Thymus (tissue), 11 donors: Measurements from ENCODE around the gene ZNF786. TPM values are rescaled to one million over a fixed set of nuclear protein-coding genes. Genes with fewer than 3 reads are reported as not detected.
"Not testable (repeated sequence)": the region's sequence is repeated elsewhere in the genome, so short reads cannot be mapped to it uniquely, and the experiment has no call there.

Experiments used
- DNase-seq, 9 donors: peaks; one replicate each; pipeline ENCODE4 v3.0.0-alpha.2; 2013; ENCODE audit warnings: low spot score in 9 of 9, low read depth in 6 of 9, missing footprints in 1 of 9
- H3K27ac ChIP-seq, 2 donors: one replicate each; pipeline ENCODE4 v1.5.1; 2013; ENCODE audit warnings: control low read depth in 1 of 2, low read depth in 1 of 2, low read length in 1 of 2, mild to moderate bottlenecking in 1 of 2, moderate library complexity in 1 of 2
- H3K27me3 ChIP-seq, 2 donors: one replicate each; pipeline ENCODE4 v1.5.1; 2013; ENCODE audit warnings: low read length in 1 of 2; ENCODE audit not compliant: control insufficient read depth in 2 of 2, insufficient read depth in 1 of 2
- H3K36me3 ChIP-seq, 2 donors: one replicate each; pipeline ENCODE4 v1.5.1; 2013; ENCODE audit warnings: low read length in 1 of 2, mild to moderate bottlenecking in 1 of 2, moderate library complexity in 1 of 2; ENCODE audit not compliant: control insufficient read depth in 2 of 2, insufficient read depth in 2 of 2
- H3K4me1 ChIP-seq, 2 donors: one replicate each; pipeline ENCODE4 v1.5.1; 2013; ENCODE audit warnings: low read length in 2 of 2; ENCODE audit not compliant: control insufficient read depth in 2 of 2, insufficient read depth in 2 of 2
- H3K4me3 ChIP-seq, 2 donors: one replicate each; pipeline ENCODE4 v1.5.1; 2013; ENCODE audit warnings: low read length in 2 of 2, control low read depth in 1 of 2, mild to moderate bottlenecking in 1 of 2
- H3K9me3 ChIP-seq, 2 donors: one replicate each; pipeline ENCODE4 v1.5.1; 2013; ENCODE audit warnings: low read length in 1 of 2, mild to moderate bottlenecking in 1 of 2; ENCODE audit not compliant: control insufficient read depth in 2 of 2, insufficient read depth in 1 of 2
- WGBS: extraction: QIAGEN DNeasy Blood & Tissue Kit; methylation state at CpG from one replicate; pipeline ENCODE4 v1.1.7; 2013; 5-methylcytosine and 5-hydroxymethylcytosine counted together
- polyA plus RNA-seq: library from polyadenylated mRNA; stranded (reverse); fragments of 200-250 nt; gene quantifications from one replicate; pipeline ENCODE4 v1.2.3, GENCODE V29; 2013
- total RNA-seq: library from RNA; stranded (reverse); fragments of 120-200 nt; gene quantifications from one replicate; pipeline ENCODE4 v1.2.4, GENCODE V29; 2013
- donor health status: healthy.

The ZNF786 gene
- total and polyA plus RNA-seq, 2 donors: 7.1 to 10.5 TPM

GRCh38 chr7:149093228-149093627 lies 2.7 kb upstream of the ZNF786 start:
- peaks cover 0 to 6% of the 10 kb centered on the region in 2 donors for H3K4me1 ChIP-seq
- no peak for DNase-seq
- no peak overlapping the region for H3K27ac ChIP-seq
- 84% methylated on average over 4 of the region's 4 CpGs for WGBS
- H3K27me3 ChIP-seq: no peaks in the 10 kb centered on the region
- no peak overlapping the region for H3K4me3 ChIP-seq
- H3K9me3 ChIP-seq: no peaks in the 10 kb centered on the region
- H3K36me3 ChIP-seq: no peaks in the 10 kb centered on the region

GRCh38 chr7:149092244-149092643 lies 1.7 kb upstream of the ZNF786 start:
- WGBS: 98% methylated on average over 20 of the region's 20 CpGs
- not testable (repeated sequence) for H3K27me3 ChIP-seq, H3K4me3 ChIP-seq, H3K27ac ChIP-seq, H3K9me3 ChIP-seq, DNase-seq, H3K36me3 ChIP-seq, H3K4me1 ChIP-seq

GRCh38 chr7:149087376-149087775 lies 3.1 kb downstream of the ZNF786 start:
- peaks cover 0 to 3% of the 10 kb centered on the region in 2 donors for H3K36me3 ChIP-seq
- DNase-seq: no peak
- H3K4me1 ChIP-seq: peaks cover 0 to 6% of the 10 kb centered on the region in 2 donors
- no peak overlapping the region for H3K4me3 ChIP-seq
- WGBS: 95% methylated on average over 6 of the region's 6 CpGs
- peaks cover 0 to 3% of the 10 kb centered on the region in 2 donors for H3K9me3 ChIP-seq
- H3K27me3 ChIP-seq: no peaks in the 10 kb centered on the region
- H3K27ac ChIP-seq: no peak overlapping the region

- Histone ChIP-seq H3K27ac (no peak overlapping the region), H3K4me3 (no peak overlapping the region), H3K36me3 (peaks cover 0 to 3% of the 10 kb centered on the region in 2 donors), H3K27me3 (no peaks in the 10 kb centered on the region), H3K4me1 (peaks cover 0 to 3% of the 10 kb centered on the region in 2 donors), H3K9me3 (peaks cover 0 to 3% of the 10 kb centered on the region in 2 donors)
- no peak for DNase-seq
- WGBS: 98% methylated on average over 1 of the region's 1 CpG
Measured at GRCh38 chr7:149085866-149086265, 4.7 kb downstream of the ZNF786 start.

- DNase-seq: no peak
- WGBS: 99% methylated on average over 2 of the region's 2 CpGs
- Histone ChIP-seq H3K36me3 (peaks cover 3% of the 10 kb centered on the region in 2 donors), H3K4me1 (no peaks in the 10 kb centered on the region), H3K27me3 (no peaks in the 10 kb centered on the region), H3K4me3 (no peak overlapping the region), H3K27ac (no peak overlapping the region), H3K9me3 (peaks cover 0 to 3% of the 10 kb centered on the region in 2 donors)
Measured at GRCh38 chr7:149084407-149084806, 6.1 kb downstream of the ZNF786 start.

GRCh38 chr7:149081914-149082313 lies 8.6 kb downstream of the ZNF786 start:
- 95% methylated on average over 6 of the region's 6 CpGs for WGBS

GRCh38 chr7:149077594-149077993 lies 12.9 kb downstream of the ZNF786 start:
- no peaks in the 10 kb centered on the region for H3K9me3 ChIP-seq
- peaks cover 6 to 16% of the 10 kb centered on the region in 2 donors for H3K36me3 ChIP-seq
- H3K27me3 ChIP-seq: no peaks in the 10 kb centered on the region
- 87% methylated on average over 9 of the region's 9 CpGs for WGBS
- no peak overlapping the region for H3K4me3 ChIP-seq
- DNase-seq: no peak
- no peak overlapping the region for H3K27ac ChIP-seq
- H3K4me1 ChIP-seq: no peaks in the 10 kb centered on the region

More at GRCh38 chr7:149081914-149082313, 8.6 kb downstream of the ZNF786 start:
- H3K27ac ChIP-seq: no peak overlapping the region
- H3K27me3 ChIP-seq: no peaks in the 10 kb centered on the region
- no peaks in the 10 kb centered on the region for H3K4me1 ChIP-seq
- peaks cover 2 to 4% of the 10 kb centered on the region in 2 donors for H3K36me3 ChIP-seq
- no peak for DNase-seq
- H3K4me3 ChIP-seq: no peak overlapping the region
- H3K9me3 ChIP-seq: peaks cover 0 to 3% of the 10 kb centered on the region in 2 donors

GRCh38 chr7:149075286-149075685 lies 15.2 kb downstream of the ZNF786 start:
- no peak for DNase-seq
- H3K4me1 ChIP-seq: peaks cover 0 to 8% of the 10 kb centered on the region in 2 donors
- 98% methylated on average over 2 of the region's 2 CpGs for WGBS
- H3K36me3 ChIP-seq: peaks cover 28 to 39% of the 10 kb centered on the region in 2 donors
- H3K9me3 ChIP-seq: peaks cover 0 to 9% of the 10 kb centered on the region in 2 donors
- H3K27me3 ChIP-seq: no peaks in the 10 kb centered on the region
- no peak overlapping the region for H3K27ac ChIP-seq
- no peak overlapping the region for H3K4me3 ChIP-seq

- Histone ChIP-seq H3K27ac (no peak overlapping the region), H3K27me3 (no peaks in the 10 kb centered on the region), H3K4me1 (peaks cover 0 to 8% of the 10 kb centered on the region in 2 donors), H3K4me3 (no peak overlapping the region), H3K36me3 (peaks cover 34 to 43% of the 10 kb centered on the region in 2 donors), H3K9me3 (peaks cover 0 to 9% of the 10 kb centered on the region in 2 donors)
- 90% methylated on average over 3 of the region's 3 CpGs for whole genome bisulfite sequencing
- DNase-seq: no peak
Measured at GRCh38 chr7:149074116-149074885, 16.2 kb downstream of the ZNF786 start.
